Fibroblast of villous mesenchyme (primary cell): ENCODE measurements around the gene PDLIM5. TPM values are rescaled to one million over a fixed set of nuclear protein-coding genes. Genes with fewer than 3 reads are reported as not detected.

Experiments used
- DNase-seq: peaks from one replicate; pipeline ENCODE4 v3.0.0-alpha.2; 2010; ENCODE audit warnings: low read depth
- H3K4me3 ChIP-seq: 2 replicates; pipeline ENCODE4 v1.5.1; 2011; ENCODE audit warnings: low read depth, mild to moderate bottlenecking, low read length
- total RNA-seq: library from RNA; depleted of rRNA; stranded (reverse); fragments of >200 nt; gene quantifications from 2 replicates; pipeline ENCODE4 v1.2.3, GENCODE V29; 2012
- TF ChIP-seq, protein P1 (sequence below): IDR thresholded peaks from 2 replicates; pipeline ENCODE4 v1.5.1; 2012; ENCODE audit warnings: low read depth, mild to moderate bottlenecking, low read length; ENCODE audit not compliant: insufficient read depth

PDLIM5 gene
- total RNA-seq, 1 donor = 370 TPM

DNA sequence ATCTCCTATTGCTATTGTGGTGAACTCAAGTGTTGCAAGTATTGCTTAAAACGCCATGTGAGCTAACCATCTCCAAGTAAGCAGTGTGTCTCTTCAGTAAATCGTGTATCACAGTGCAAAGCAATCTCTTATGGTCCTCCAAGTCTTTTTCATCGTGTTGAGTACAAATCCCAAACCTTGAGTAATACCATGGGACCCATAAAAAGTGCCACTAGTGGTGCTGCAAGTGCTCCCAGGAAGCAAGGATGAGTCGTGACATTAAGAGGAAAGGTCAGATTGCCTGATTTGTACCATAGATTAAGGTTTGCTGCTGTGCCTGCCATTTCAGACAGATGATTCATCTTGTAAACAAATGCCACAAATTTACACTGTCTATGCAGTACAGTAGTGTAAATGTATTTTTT lies 239.1 kb downstream of the PDLIM5 start:
- TF ChIP-seq, protein P1, sequence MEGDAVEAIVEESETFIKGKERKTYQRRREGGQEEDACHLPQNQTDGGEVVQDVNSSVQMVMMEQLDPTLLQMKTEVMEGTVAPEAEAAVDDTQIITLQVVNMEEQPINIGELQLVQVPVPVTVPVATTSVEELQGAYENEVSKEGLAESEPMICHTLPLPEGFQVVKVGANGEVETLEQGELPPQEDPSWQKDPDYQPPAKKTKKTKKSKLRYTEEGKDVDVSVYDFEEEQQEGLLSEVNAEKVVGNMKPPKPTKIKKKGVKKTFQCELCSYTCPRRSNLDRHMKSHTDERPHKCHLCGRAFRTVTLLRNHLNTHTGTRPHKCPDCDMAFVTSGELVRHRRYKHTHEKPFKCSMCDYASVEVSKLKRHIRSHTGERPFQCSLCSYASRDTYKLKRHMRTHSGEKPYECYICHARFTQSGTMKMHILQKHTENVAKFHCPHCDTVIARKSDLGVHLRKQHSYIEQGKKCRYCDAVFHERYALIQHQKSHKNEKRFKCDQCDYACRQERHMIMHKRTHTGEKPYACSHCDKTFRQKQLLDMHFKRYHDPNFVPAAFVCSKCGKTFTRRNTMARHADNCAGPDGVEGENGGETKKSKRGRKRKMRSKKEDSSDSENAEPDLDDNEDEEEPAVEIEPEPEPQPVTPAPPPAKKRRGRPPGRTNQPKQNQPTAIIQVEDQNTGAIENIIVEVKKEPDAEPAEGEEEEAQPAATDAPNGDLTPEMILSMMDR = no peak
- no peak overlapping the region for H3K4me3 ChIP-seq
- DNase-seq = peak; percentile 87

GRCh38 chr4:94691552-94691951 lies 239.8 kb downstream of the PDLIM5 start:
- no peak for DNase-seq
- TF ChIP-seq, protein P1 = no peak
- no peak overlapping the region for H3K4me3 ChIP-seq

DNA sequence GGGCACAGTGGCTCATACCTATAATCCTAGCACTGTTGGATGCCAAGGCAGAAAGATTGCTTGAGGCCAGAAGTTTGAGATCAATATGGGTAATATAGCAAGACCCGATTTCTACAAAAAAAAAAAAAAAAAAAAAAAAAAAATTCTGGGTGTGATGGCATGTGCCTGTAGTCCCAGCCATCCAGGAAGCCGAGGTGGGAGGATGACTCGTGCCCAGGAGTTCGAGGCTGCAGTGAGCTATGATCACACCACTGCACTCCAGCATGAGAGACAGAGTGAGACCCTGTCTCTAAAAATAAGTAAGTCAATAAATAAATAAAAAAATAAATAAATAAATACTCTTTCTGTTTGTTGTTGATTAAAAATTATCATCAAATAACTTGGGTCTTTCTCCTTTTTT lies 243.6 kb downstream of the PDLIM5 start:
- TF ChIP-seq, protein P1 = no peak
- no peak overlapping the region for H3K4me3 ChIP-seq
- no peak for DNase-seq

GRCh38 chr4:94698187-94698586 lies 246.4 kb downstream of the PDLIM5 start:
- H3K4me3 ChIP-seq = no peak overlapping the region
- DNase-seq = no peak
- TF ChIP-seq, protein P1 = no peak

GRCh38 chr4:94700298-94700697 lies 248.6 kb downstream of the PDLIM5 start:
- no peak for DNase-seq
- no peak overlapping the region for H3K4me3 ChIP-seq
- TF ChIP-seq, protein P1 = no peak

DNA sequence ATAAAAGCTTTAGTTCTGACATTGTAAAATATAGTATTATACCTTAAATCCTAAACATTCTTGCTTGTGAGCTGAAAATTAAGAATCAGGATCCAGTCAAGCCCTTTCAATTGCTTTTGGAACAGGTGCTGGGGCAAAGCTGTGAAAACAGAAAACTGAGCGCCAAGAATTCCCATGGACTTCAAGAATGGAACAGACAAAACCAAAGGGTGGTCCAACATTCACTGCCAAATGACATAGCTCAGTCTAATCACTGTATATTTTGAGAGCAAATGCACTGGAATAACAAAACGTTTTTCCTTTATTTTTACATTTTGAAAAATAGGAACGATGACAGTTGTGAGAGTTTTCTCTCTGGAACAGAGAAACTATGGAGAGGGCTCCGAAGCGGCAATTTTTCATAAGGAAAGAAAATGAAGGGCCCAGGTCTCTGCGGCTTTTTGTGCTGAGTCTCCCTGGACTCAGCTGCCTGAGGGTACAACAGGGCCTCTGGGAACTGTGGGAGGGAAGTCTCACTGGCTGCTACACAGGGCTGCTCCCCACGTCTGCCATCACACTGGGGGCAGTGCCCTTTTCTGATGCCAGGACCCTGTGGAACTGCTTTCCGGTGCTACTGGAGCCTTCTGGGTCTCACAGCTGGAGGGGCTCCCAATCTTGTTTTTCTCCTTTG lies 250.0 kb downstream of the PDLIM5 start:
- no peak for DNase-seq
- H3K4me3 ChIP-seq = no peak overlapping the region
- TF ChIP-seq, protein P1 = no peak

DNA sequence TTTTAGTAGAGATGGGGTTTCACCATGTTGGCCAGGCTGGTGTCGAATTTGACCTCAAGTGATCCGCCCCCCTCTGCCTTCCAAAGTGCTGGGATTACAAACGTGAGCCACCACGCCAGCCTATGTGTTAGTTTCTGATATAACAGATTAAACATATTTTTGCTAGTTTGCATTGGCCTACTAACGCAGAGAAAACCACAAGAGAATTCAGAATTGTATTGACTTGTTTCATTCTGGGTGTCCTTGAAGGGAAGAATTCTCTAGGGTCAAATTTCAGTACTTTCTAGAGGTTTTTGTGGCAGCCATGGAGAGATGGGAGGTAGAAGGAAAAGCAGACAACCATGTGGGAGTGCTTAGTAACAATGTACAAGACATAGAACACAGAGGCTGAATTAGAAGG lies 259.9 kb downstream of the PDLIM5 start:
- H3K4me3 ChIP-seq = no peak overlapping the region
- TF ChIP-seq, protein P1 = no peak
- DNase-seq = no peak
